Measurements from ENCODE around the gene LMO2.

- TF ChIP-seq POLR2A (IDR thresholded peaks at IDR 0.05) (no peak), CTCF (IDR thresholded peaks at IDR 0.05) (no peak)
These were observed 48.9 kb downstream of the LMO2 start for GRCh38 chr11:33843018-33843417.
